ENCODE data around the gene SORCS2.

Gene SORCS2

GRCh38 chr4:7328913-7329638 lies 136.7 kb downstream of the SORCS2 start:
- no peak for DNase-seq

- DNase-seq = no peak
These were observed 137.8 kb downstream of the SORCS2 start for GRCh38 chr4:7330031-7330596.

- DNase-seq = no peak
These were observed 138.7 kb downstream of the SORCS2 start for GRCh38 chr4:7330811-7331681.

- no peak for DNase-seq
These were observed 139.3 kb downstream of the SORCS2 start for GRCh38 chr4:7331682-7332000.

- no peak for DNase-seq
These were observed 140.1 kb downstream of the SORCS2 start for GRCh38 chr4:7332216-7333023.

- no peak for DNase-seq
These were observed 140.9 kb downstream of the SORCS2 start for GRCh38 chr4:7333024-7333780.

- DNase-seq = no peak
These were observed 141.6 kb downstream of the SORCS2 start for GRCh38 chr4:7333801-7334421.

GRCh38 chr4:7334521-7335275 lies 142.4 kb downstream of the SORCS2 start:
- no peak for DNase-seq

- no peak for DNase-seq
These were observed 143.2 kb downstream of the SORCS2 start for GRCh38 chr4:7335344-7336066.

GRCh38 chr4:7336067-7336569 lies 143.8 kb downstream of the SORCS2 start:
- no peak for DNase-seq

- no peak for DNase-seq
These were observed 144.4 kb downstream of the SORCS2 start for GRCh38 chr4:7336732-7337131.

- DNase-seq = no peak
These were observed 145.1 kb downstream of the SORCS2 start for GRCh38 chr4:7337196-7338058.

GRCh38 chr4:7338059-7338452 lies 145.7 kb downstream of the SORCS2 start:
- DNase-seq = no peak

- DNase-seq = no peak
These were observed 146.7 kb downstream of the SORCS2 start for GRCh38 chr4:7338876-7339623.

GRCh38 chr4:7339751-7340552 lies 147.6 kb downstream of the SORCS2 start:
- DNase-seq = no peak

- no peak for DNase-seq
These were observed 148.5 kb downstream of the SORCS2 start for GRCh38 chr4:7340553-7341433.
